Measurements from ENCODE around the gene FIZ1. TPM values are rescaled to one million over a fixed set of nuclear protein-coding genes. Genes with fewer than 3 reads are reported as not detected.

FIZ1 gene
- total and polyA plus RNA-seq, 2 of the 4 experiments (the other 2 are of a cell fraction) = 1.3 to 5.9 TPM

DNA sequence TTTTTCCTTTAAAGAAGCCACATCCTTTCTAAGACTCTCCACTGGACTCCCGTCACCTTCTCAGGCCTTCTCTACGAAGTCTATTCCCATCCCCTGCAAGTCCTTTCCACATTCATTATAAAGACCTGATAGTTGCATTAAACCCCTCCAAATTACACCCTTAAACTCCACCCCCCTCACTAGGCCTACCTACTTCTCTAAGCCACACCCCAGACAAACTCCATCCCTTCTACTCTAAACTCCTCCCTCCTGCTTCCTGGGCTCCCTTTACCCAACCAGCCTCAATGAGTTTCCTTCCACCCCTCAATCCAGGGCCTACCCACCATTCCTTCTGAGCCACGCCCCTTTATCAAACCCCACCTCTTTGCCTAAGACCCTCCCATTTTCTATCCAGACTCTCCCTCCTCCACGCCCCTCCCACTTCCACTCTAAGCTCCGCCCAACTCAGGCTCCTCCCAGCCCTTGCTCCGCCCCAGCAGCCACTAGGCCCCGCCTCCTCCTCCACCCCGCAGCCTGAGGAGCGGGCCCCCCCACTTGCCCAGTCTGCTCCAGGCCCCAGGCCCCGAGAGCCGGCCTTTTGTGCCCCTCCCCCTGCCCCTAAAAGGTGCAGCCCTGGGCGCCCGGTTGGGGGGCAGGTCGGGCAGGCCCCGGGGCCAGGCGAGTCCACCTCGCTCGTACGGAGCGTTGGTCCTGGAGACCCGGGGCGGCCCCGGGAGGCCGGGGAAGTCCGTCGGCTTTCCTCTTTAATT, 424 bp downstream of the FIZ1 start:
- Histone ChIP-seq H2AK9ac (replicated peaks; ENCODE audit: low read depth, low read length, poor library complexity) (peak overlapping the region; percentile 94), H3K4me3 (ENCODE audit: insufficient read depth, low read depth, low read length) (peak overlapping the region; percentile 56), H3K4me1 (ENCODE audit: control insufficient read depth, insufficient read depth, low read length) (peaks cover 4% of the 10 kb centered on the region; the same call in 1 of the 2 replicates), H4K91ac (ENCODE audit: insufficient read depth, low read depth, low read length) (peak overlapping the region; percentile 67), H3K9me1 (ENCODE audit: insufficient read depth, low read length) (peaks cover 13% of the 10 kb centered on the region), H4K8ac (ENCODE audit: low read depth in 2 of 2, low read length in 2 of 2) (peak overlapping the region; percentile 81 to 97; a peak in 3 of 4 replicates), H2BK15ac (ENCODE audit: low read depth, low read length) (no peak overlapping the region), H3K27me3 (ENCODE audit: control insufficient read depth, insufficient read depth, low read length) (no peaks in the 10 kb centered on the region), H3K27ac (ENCODE audit: insufficient read depth, low read length) (peak overlapping the region; percentile 73), H2BK120ac (ENCODE audit: low read depth, low read length) (no peak overlapping the region), H3K9ac (ENCODE audit: low read depth, low read length) (peak overlapping the region; percentile 48), H3K56ac (ENCODE audit: extremely low read depth, insufficient read depth, low read length) (no peak overlapping the region; the same call in 1 of the 2 replicates), H2BK5ac (ENCODE audit: low read depth, low read length, poor library complexity, severe bottlenecking) (peak overlapping the region; percentile 79), H2BK20ac (ENCODE audit: low read depth, low read length) (no peak overlapping the region), H3K4ac (ENCODE audit: low read depth, low read length) (peak overlapping the region; percentile 82), H3K79me1 (ENCODE audit: low read depth in 1 of 2, low read length in 2 of 2) (peaks cover 19 to 36% of the 10 kb centered on the region in 2 experiments), H4K5ac (ENCODE audit: low read depth, low read length) (no peak overlapping the region), H3K9me3 (ENCODE audit: control insufficient read depth, insufficient read depth, low read length) (no peaks in the 10 kb centered on the region), H4K20me1 (ENCODE audit: insufficient read depth, low read length) (no peaks in the 10 kb centered on the region), H3K23ac (ENCODE audit: low read depth, low read length) (no peak overlapping the region), H2AK5ac (ENCODE audit: low read depth, low read length) (0 out of 2 replicates have a peak overlapping the region, but pooled peaks have one; percentile 37), H3K18ac (ENCODE audit: low read depth, low read length) (no peak overlapping the region), H2AFZ (replicated peaks; ENCODE audit: low read length, poor library complexity) (peak overlapping the region; percentile 98), H3K36me3 (ENCODE audit: control insufficient read depth, insufficient read depth, low read length) (peaks cover 22% of the 10 kb centered on the region), H3K4me2 (ENCODE audit: low read depth, low read length) (peak overlapping the region; percentile 9), H3K14ac (replicated peaks; ENCODE audit: low read depth, low read length) (peak overlapping the region; percentile 51; the same call in 1 of the 2 replicates)
- 44% methylated on average over 4 of the region's 26 CpGs; no CpG with 5 or more reads in 1 of the 2 experiments for WGBS, 2 experiments (ENCODE audit: extremely low coverage in 2 of 2, insufficient read length in 1 of 2)
- dilution Hi-C loops (cut with HindIII; ENCODE audit: low sequenced_read_pairs, unreplicated experiment) (no loop called here), intact Hi-C loops (cut with micrococcal nuclease) (no loop called here), in situ Hi-C loops (cut with MboI; ENCODE audit: low sequenced_read_pairs) (no loop called here)
- BruUV-seq (replicated peaks) = no TSS peak
- DNase-seq = peak; percentile 96
- TF ChIP-seq CTCF (conservative IDR thresholded peaks at IDR 0.05; ENCODE audit: low read depth, low read length) (no peak), CHD1 (IDR thresholded peaks at IDR 0.05; ENCODE audit: low read depth, low read length) (no peak; the same call in 1 of the 2 replicates), POLR2A (IDR thresholded peaks at IDR 0.05; ENCODE audit: low read depth, low read length) (peak; percentile 78), RFX5 (IDR thresholded peaks at IDR 0.05; ENCODE audit: low read depth, low read length) (no peak), MAZ (IDR thresholded peaks at IDR 0.05; ENCODE audit: borderline replicate concordance, low read depth, low read length) (peak; percentile 67), MAFK (IDR thresholded peaks at IDR 0.05; ENCODE audit: low read depth, low read length) (no peak), MXI1 (IDR thresholded peaks at IDR 0.05; ENCODE audit: borderline replicate concordance, low read depth, low read length) (no peak), RCOR1 (IDR thresholded peaks at IDR 0.05; ENCODE audit: insufficient replicate concordance, low read length) (no peak), CEBPB (IDR thresholded peaks at IDR 0.05; ENCODE audit: low read depth, low read length) (no peak)
- ChIA-PET POLR2A (ENCODE audit: unreplicated experiment) (interaction anchor here (0.5 to 1.4 kb wide), 6 partner anchors 13 to 451 kb away, joined by 3 to 10 read pairs (median 4); partner anchors contain the start of gene ZNF579), CTCF (interaction anchor here (1.3 kb wide), 1 partner anchor 132 kb away, joined by 6 read pairs; no protein-coding TSS in a partner anchor)
- ATAC-seq (ENCODE audit: low read depth) = peak; percentile 85
